GM18507 (cell line): ENCODE measurements around the gene TRHDE.
"Not testable (repeated sequence)": the region's sequence is repeated elsewhere in the genome, so short reads cannot be mapped to it uniquely, and the experiment has no call there.

Source experiments
- DNase-seq: peaks from one replicate; pipeline ENCODE4 v3.0.0; 2011; ENCODE audit warnings: low read depth; ENCODE audit not compliant: insufficient read length; ENCODE audit errors: extremely low spot score
- FAIRE-seq: peaks from 2 replicates; lab custom pipeline; 2011; peaks lifted over from hg19 to GRCh38; lab: Jason Lieb, UNC

Gene TRHDE

GRCh38 chr12:72549184-72549583, 277.0 kb downstream of the TRHDE start:
- FAIRE-seq = no peak
- DNase-seq = no peak

GRCh38 chr12:72560003-72560769, 288.0 kb downstream of the TRHDE start:
- DNase-seq (no peak), FAIRE-seq (no peak)

GRCh38 chr12:72570601-72571000, 298.4 kb downstream of the TRHDE start:
- no peak for FAIRE-seq
- no peak for DNase-seq

GRCh38 chr12:72574138-72574537, 302.0 kb downstream of the TRHDE start:
- DNase-seq (no peak), FAIRE-seq (no peak)

- no peak for FAIRE-seq
- no peak for DNase-seq
Measured at GRCh38 chr12:72578327-72578726, 306.2 kb downstream of the TRHDE start.

- DNase-seq (no peak), FAIRE-seq (no peak)
Measured at GRCh38 chr12:72586456-72586855, 314.3 kb downstream of the TRHDE start.

- FAIRE-seq = no peak
- DNase-seq = no peak
Measured at GRCh38 chr12:72602581-72602980, 330.4 kb downstream of the TRHDE start.

- DNase-seq (no peak), FAIRE-seq (no peak)
Measured at GRCh38 chr12:72605975-72606374, 333.8 kb downstream of the TRHDE start.

GRCh38 chr12:72610342-72610741, 338.2 kb downstream of the TRHDE start:
- FAIRE-seq (no peak), DNase-seq (no peak)

- DNase-seq (no peak), FAIRE-seq (no peak)
Measured at GRCh38 chr12:72610854-72611358, 338.7 kb downstream of the TRHDE start.

- DNase-seq = no peak
- FAIRE-seq = no peak
Measured at GRCh38 chr12:72612171-72612570, 340.0 kb downstream of the TRHDE start.

- DNase-seq (no peak), FAIRE-seq (no peak)
Measured at GRCh38 chr12:72618764-72619163, 346.6 kb downstream of the TRHDE start.

- peak; percentile 56 for FAIRE-seq
Measured at GRCh38 chr12:72622556-72622955, 350.4 kb downstream of the TRHDE start.

GRCh38 chr12:72631926-72632685, 359.9 kb downstream of the TRHDE start:
- FAIRE-seq (no peak), DNase-seq (no peak)

More at GRCh38 chr12:72622556-72622955, 350.4 kb downstream of the TRHDE start:
- no peak for DNase-seq

- FAIRE-seq (no peak), DNase-seq (no peak)
Measured at GRCh38 chr12:72642706-72643105, 370.5 kb downstream of the TRHDE start.

- FAIRE-seq = no peak
Measured at GRCh38 chr12:72647139-72647538, 375.0 kb downstream of the TRHDE start.

GRCh38 chr12:72658615-72659014, 386.4 kb downstream of the TRHDE start:
- DNase-seq (no peak), FAIRE-seq (no peak)

More at GRCh38 chr12:72647139-72647538, 375.0 kb downstream of the TRHDE start:
- DNase-seq = no peak

- not testable (repeated sequence) for FAIRE-seq, DNase-seq
Measured at GRCh38 chr12:72660174-72660573, 388.0 kb downstream of the TRHDE start.

GRCh38 chr12:72673853-72674252, 401.7 kb downstream of the TRHDE start:
- FAIRE-seq = peak; percentile 69
- DNase-seq = no peak

GRCh38 chr12:72676556-72676955, 404.4 kb downstream of the TRHDE start:
- DNase-seq (no peak), FAIRE-seq (no peak)

- no peak for FAIRE-seq
Measured at GRCh38 chr12:72677139-72677538, 405.0 kb downstream of the TRHDE start.

More at GRCh38 chr12:72677139-72677538, 405.0 kb downstream of the TRHDE start:
- no peak for DNase-seq
